Small intestine (tissue), 4 donors: Measurements from ENCODE around the gene MFN2. TPM values are rescaled to one million over a fixed set of nuclear protein-coding genes. Genes with fewer than 3 reads are reported as not detected.

ENCODE experiments used
- polyA plus RNA-seq, 4 donors: library from polyadenylated mRNA; stranded (reverse) in 3 of 4; unstranded in 1 of 4; fragments of 200-250 nt in 3 of 4; fragments of 120-200 nt in 1 of 4; gene quantifications; one replicate each; pipeline versions ENCODE4 v1.2.1 to v1.2.3, GENCODE V29; 2013
- donor health status: healthy with polysubstance abuse.
- donor health status: Bipolar disorder and iron deficiency.
- donor health status: healthy.

The MFN2 gene
- polyA plus RNA-seq, 4 donors = 60.3 to 87.0 (median 78.9) TPM

Other genes starting within 250 kb of the MFN2 start
- gene AGTRAP, start 244.3 kb upstream of the MFN2 start, polyA plus RNA-seq = 10 to 100 TPM in 2 of 4 donors, 1 to 10 TPM in 2; 5.6 to 54.9 (median 19.2) TPM
- gene C1orf167, start 218.3 kb upstream of the MFN2 start, polyA plus RNA-seq = 1 to 10 TPM in 3 of 4 donors, under 1 TPM in 1; 0.10 to 2.4 (median 1.4) TPM
- 10 to 100 TPM; 11.2 to 20.1 (median 15.4) TPM for gene MTHFR, start 174.5 kb upstream of the MFN2 start, polyA plus RNA-seq
- 10 to 100 TPM in 3 of 4 donors, 1 to 10 TPM in 1; 9.2 to 20.9 (median 12.1) TPM for gene CLCN6, start 174.3 kb upstream of the MFN2 start, polyA plus RNA-seq
- 10 to 100 TPM in 1 of 4 donors, 1 to 10 TPM in 1, under 1 TPM in 1, not detected in 1; 0.68 to 22.4 (median 1.4) TPM for gene NPPA, start 132.7 kb upstream of the MFN2 start, polyA plus RNA-seq
- gene NPPB, start 121.5 kb upstream of the MFN2 start, polyA plus RNA-seq = 100 to 1,000 TPM in 1 of 4 donors, 10 to 100 TPM in 1, under 1 TPM in 1, not detected in 1; 0.39 to 145 (median 19.7) TPM
- 100 to 1,000 TPM in 1 of 4 donors, 10 to 100 TPM in 3; 76.5 to 109 (median 77.4) TPM for gene KIAA2013, start 54.0 kb upstream of the MFN2 start, polyA plus RNA-seq
- gene PLOD1, start 45.7 kb upstream of the MFN2 start, polyA plus RNA-seq = 10 to 100 TPM; 26.7 to 74.4 (median 43.2) TPM
- 10 to 100 TPM; 23.7 to 65.7 (median 39.1) TPM for gene MIIP, start 39.1 kb downstream of the MFN2 start, polyA plus RNA-seq
- gene TNFRSF8, start 82.9 kb downstream of the MFN2 start, polyA plus RNA-seq = 1 to 10 TPM in 1 of 4 donors, under 1 TPM in 2, not detected in 1; 0.10 to 2.1 (median 0.54) TPM
- gene TNFRSF1B, start 186.5 kb downstream of the MFN2 start, polyA plus RNA-seq = 10 to 100 TPM; 16.0 to 30.4 (median 18.6) TPM
- 10 to 100 TPM; 15.9 to 21.5 (median 17.7) TPM for gene VPS13D, start 249.6 kb downstream of the MFN2 start, polyA plus RNA-seq